HK-2 (cell line): ENCODE measurements around the gene INVS.
"Not testable (repeated sequence)": the region's sequence is repeated elsewhere in the genome, so short reads cannot be mapped to it uniquely, and the experiment has no call there.

Source experiments
- DNase-seq: peaks from one replicate; pipeline ENCODE4 v3.0.0-alpha.2; 2018; ENCODE audit not compliant: unreplicated experiment

Gene INVS

GRCh38 chr9:100197553-100197952, 98.5 kb downstream of the INVS start:
- no peak for DNase-seq

GRCh38 chr9:100202806-100203205, 103.8 kb downstream of the INVS start:
- DNase-seq: no peak

- DNase-seq: no peak
Observed at GRCh38 chr9:100204796-100205195, 105.8 kb downstream of the INVS start.

- DNase-seq: no peak
Observed at GRCh38 chr9:100206899-100207298, 107.9 kb downstream of the INVS start.

GRCh38 chr9:100208673-100209072, 109.6 kb downstream of the INVS start:
- no peak for DNase-seq

GRCh38 chr9:100211476-100211875, 112.4 kb downstream of the INVS start:
- no peak for DNase-seq

GRCh38 chr9:100213730-100214477, 114.9 kb downstream of the INVS start:
- DNase-seq: peak; percentile 12

- DNase-seq: peak; percentile 60
Observed at GRCh38 chr9:100216178-100216787, 117.2 kb downstream of the INVS start.

GRCh38 chr9:100217536-100217935, 118.5 kb downstream of the INVS start:
- no peak for DNase-seq

- DNase-seq: no peak
Observed at GRCh38 chr9:100219347-100219746, 120.3 kb downstream of the INVS start.

- DNase-seq: no peak
Observed at GRCh38 chr9:100220936-100221335, 121.9 kb downstream of the INVS start.

GRCh38 chr9:100221538-100221937, 122.5 kb downstream of the INVS start:
- no peak for DNase-seq

- no peak for DNase-seq
Observed at GRCh38 chr9:100222674-100223073, 123.6 kb downstream of the INVS start.

- DNase-seq: no peak
Observed at GRCh38 chr9:100227636-100228035, 128.6 kb downstream of the INVS start.

- no peak for DNase-seq
Observed at GRCh38 chr9:100228352-100228869, 129.4 kb downstream of the INVS start.

- DNase-seq: no peak
Observed at GRCh38 chr9:100229136-100229535, 130.1 kb downstream of the INVS start.

- peak; percentile 15 for DNase-seq
Observed at GRCh38 chr9:100229561-100229960, 130.5 kb downstream of the INVS start.

- DNase-seq: not testable (repeated sequence)
Observed at GRCh38 chr9:100236986-100237385, 137.9 kb downstream of the INVS start.

GRCh38 chr9:100240512-100240911, 141.5 kb downstream of the INVS start:
- no peak for DNase-seq

- no peak for DNase-seq
Observed at GRCh38 chr9:100267211-100267610, 168.2 kb downstream of the INVS start.

GRCh38 chr9:100268271-100268670, 169.2 kb downstream of the INVS start:
- no peak for DNase-seq

- no peak for DNase-seq
Observed at GRCh38 chr9:100269656-100270055, 170.6 kb downstream of the INVS start.
